Bronchial epithelial cell (primary cell): Measurements from ENCODE around the gene DHRS12. TPM values are rescaled to one million over a fixed set of nuclear protein-coding genes. Genes with fewer than 3 reads are reported as not detected.

ENCODE experiments used
- DNase-seq: peaks from one replicate; pipeline ENCODE4 v3.0.0-alpha.2; 2010; ENCODE audit warnings: low read depth
- FAIRE-seq: peaks from 2 replicates; lab custom pipeline; 2011; peaks lifted over from hg19 to GRCh38; lab: Jason Lieb, UNC
- H3K27me3 ChIP-seq: 2 replicates; pipeline ENCODE4 v1.5.1; 2011; ENCODE audit warnings: low read length; ENCODE audit not compliant: control insufficient read depth, insufficient read depth
- H3K36me3 ChIP-seq: 2 replicates; pipeline ENCODE4 v1.5.1; 2011; ENCODE audit warnings: low read length; ENCODE audit not compliant: control insufficient read depth, insufficient read depth
- H3K4me3 ChIP-seq: 2 replicates; pipeline ENCODE4 v1.5.1; 2011; ENCODE audit warnings: mild to moderate bottlenecking, low read depth, low read length, control low read depth
- total RNA-seq: library from RNA; depleted of rRNA; stranded (reverse); fragments of >200 nt; gene quantifications from 2 replicates; pipeline ENCODE4 v1.2.1, GENCODE V29; 2014
- TF ChIP-seq, protein P1 (sequence below): IDR thresholded peaks from 2 replicates; pipeline ENCODE4 v1.5.1; 2011; ENCODE audit warnings: mild to moderate bottlenecking, moderate library complexity, low read length, control low read depth, inconsistent platforms; ENCODE audit not compliant: insufficient read depth, severe bottlenecking

Gene DHRS12
- total RNA-seq, 1 donor from 2014 or later: 2.4 TPM

GRCh38 chr13:51776179-51776578 lies 27.8 kb downstream of the DHRS12 start:
- FAIRE-seq (no peak), DNase-seq (no peak)
- Histone ChIP-seq H3K27me3 (no peaks in the 10 kb centered on the region), H3K4me3 (no peak overlapping the region), H3K36me3 (no peaks in the 10 kb centered on the region)
- TF ChIP-seq, protein P1, sequence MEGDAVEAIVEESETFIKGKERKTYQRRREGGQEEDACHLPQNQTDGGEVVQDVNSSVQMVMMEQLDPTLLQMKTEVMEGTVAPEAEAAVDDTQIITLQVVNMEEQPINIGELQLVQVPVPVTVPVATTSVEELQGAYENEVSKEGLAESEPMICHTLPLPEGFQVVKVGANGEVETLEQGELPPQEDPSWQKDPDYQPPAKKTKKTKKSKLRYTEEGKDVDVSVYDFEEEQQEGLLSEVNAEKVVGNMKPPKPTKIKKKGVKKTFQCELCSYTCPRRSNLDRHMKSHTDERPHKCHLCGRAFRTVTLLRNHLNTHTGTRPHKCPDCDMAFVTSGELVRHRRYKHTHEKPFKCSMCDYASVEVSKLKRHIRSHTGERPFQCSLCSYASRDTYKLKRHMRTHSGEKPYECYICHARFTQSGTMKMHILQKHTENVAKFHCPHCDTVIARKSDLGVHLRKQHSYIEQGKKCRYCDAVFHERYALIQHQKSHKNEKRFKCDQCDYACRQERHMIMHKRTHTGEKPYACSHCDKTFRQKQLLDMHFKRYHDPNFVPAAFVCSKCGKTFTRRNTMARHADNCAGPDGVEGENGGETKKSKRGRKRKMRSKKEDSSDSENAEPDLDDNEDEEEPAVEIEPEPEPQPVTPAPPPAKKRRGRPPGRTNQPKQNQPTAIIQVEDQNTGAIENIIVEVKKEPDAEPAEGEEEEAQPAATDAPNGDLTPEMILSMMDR: no peak

DNA sequence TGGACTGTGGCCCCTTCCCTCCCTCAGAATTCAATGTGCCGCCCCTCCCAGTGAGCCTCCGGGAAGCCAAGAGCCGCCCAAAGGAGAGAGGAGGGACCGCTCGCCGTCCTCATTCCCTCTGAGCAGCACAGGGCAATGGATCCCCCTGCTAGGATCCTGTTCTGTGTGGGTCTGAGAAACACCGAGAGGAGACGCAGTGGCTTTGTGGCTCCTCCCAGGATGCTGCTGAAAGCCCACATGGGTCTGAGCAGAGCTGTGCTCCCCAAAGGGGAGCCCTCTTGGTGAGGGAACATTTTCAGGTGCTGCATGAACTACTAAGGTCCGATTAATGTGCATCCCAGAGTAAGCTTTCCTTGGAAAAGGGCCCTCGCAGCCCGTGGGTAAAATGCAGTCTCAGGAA lies 30.4 kb downstream of the DHRS12 start:
- DNase-seq: no peak
- TF ChIP-seq, protein P1: no peak
- no peaks in the 10 kb centered on the region for H3K36me3 ChIP-seq
- no peak for FAIRE-seq
- no peaks in the 10 kb centered on the region for H3K27me3 ChIP-seq
- H3K4me3 ChIP-seq: no peak overlapping the region

DNA sequence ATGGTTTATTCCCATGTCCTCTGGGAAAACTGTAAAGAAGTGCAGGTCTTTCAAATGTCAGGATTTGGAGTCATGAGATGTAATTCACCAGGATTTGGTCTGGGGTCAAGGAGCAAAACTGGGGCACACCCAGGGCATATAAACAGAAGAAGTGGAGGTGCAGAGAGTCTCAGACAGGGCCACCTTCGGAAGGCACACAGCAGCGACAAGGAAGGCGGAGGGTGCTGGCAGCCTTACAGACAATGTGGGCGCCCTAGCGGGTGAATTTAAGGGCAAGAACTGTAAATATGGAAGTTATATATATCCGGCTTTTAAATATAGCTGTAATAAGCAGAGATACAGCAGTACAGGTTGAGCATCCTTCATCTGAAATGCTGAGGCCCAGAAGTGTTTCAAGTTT lies 31.2 kb downstream of the DHRS12 start:
- FAIRE-seq (peak; percentile 66), DNase-seq (no peak)
- Histone ChIP-seq H3K36me3 (no peaks in the 10 kb centered on the region), H3K27me3 (no peaks in the 10 kb centered on the region), H3K4me3 (no peak overlapping the region)
- TF ChIP-seq, protein P1: no peak

- Histone ChIP-seq H3K36me3 (no peaks in the 10 kb centered on the region), H3K4me3 (no peak overlapping the region), H3K27me3 (no peaks in the 10 kb centered on the region)
- no peak for FAIRE-seq
- TF ChIP-seq, protein P1: no peak
- DNase-seq: no peak
Observed at GRCh38 chr13:51772105-51772455, 31.9 kb downstream of the DHRS12 start.

GRCh38 chr13:51771418-51772104 lies 32.4 kb downstream of the DHRS12 start:
- Histone ChIP-seq H3K36me3 (no peaks in the 10 kb centered on the region), H3K27me3 (no peaks in the 10 kb centered on the region), H3K4me3 (no peak overlapping the region)
- TF ChIP-seq, protein P1: no peak
- no peak for FAIRE-seq
- DNase-seq: no peak
